Measurements from ENCODE around the gene SERPINE3.

DNA sequence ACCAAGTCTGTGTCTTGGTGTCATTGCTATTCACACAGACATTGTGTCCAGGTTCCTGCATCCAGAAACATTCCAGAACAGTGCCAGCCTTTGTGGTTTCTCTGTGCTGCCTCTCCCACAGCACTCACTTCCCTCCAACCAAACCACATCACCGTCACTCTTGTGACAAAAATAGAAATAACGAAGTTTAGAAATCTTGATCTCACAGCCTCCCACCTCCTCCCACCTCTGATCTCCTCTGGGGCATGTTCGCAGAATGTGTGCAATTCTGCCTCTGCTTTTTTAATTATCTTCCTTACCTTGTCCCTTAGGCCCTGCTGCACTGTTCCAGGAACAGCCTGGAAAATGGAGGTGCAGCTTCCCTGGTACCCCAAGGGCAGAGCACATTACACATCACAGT, 8.7 kb upstream of the SERPINE3 start:
- TF ChIP-seq, protein P1, sequence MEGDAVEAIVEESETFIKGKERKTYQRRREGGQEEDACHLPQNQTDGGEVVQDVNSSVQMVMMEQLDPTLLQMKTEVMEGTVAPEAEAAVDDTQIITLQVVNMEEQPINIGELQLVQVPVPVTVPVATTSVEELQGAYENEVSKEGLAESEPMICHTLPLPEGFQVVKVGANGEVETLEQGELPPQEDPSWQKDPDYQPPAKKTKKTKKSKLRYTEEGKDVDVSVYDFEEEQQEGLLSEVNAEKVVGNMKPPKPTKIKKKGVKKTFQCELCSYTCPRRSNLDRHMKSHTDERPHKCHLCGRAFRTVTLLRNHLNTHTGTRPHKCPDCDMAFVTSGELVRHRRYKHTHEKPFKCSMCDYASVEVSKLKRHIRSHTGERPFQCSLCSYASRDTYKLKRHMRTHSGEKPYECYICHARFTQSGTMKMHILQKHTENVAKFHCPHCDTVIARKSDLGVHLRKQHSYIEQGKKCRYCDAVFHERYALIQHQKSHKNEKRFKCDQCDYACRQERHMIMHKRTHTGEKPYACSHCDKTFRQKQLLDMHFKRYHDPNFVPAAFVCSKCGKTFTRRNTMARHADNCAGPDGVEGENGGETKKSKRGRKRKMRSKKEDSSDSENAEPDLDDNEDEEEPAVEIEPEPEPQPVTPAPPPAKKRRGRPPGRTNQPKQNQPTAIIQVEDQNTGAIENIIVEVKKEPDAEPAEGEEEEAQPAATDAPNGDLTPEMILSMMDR (optimal IDR thresholded peaks at IDR 0.05 in 1 of 3, IDR thresholded peaks at IDR 0.05 in 1 of 3, conservative IDR thresholded peaks at IDR 0.05 in 1 of 3; ENCODE audit: extremely low read depth in 1 of 3, insufficient read depth in 2 of 3, low read length in 3 of 3), result no peak
- no peak for TF ChIP-seq EZH2 (IDR thresholded peaks at IDR 0.05; ENCODE audit: low read length)
